AG04449 (cell line): ENCODE data around the gene RELCH.

Experiments used
- CTCF ChIA-PET: fragments of 350-600 bp; formaldehyde crosslinking; extraction: SDS; loops from one replicate; lab custom pipeline; 2021; ENCODE audit warnings: antibody characterized with exemption; lab: Yijun Ruan, JAX
- POLR2A ChIA-PET: fragments of 400-600, 350-600 bp; formaldehyde crosslinking; extraction: SDS; loops from one replicate; lab custom pipeline; 2020; ENCODE audit warnings: antibody characterized with exemption, inconsistent platforms; lab: Yijun Ruan, JAX
- DNase-seq: peaks from one replicate; pipeline ENCODE4 v3.0.0-alpha.2; 2010; ENCODE audit warnings: low read depth, low spot score
- H3K4me3 ChIP-seq: 2 replicates; pipeline ENCODE4 v1.5.1; 2011; ENCODE audit warnings: low read depth, mild to moderate bottlenecking, control low read depth, low read length
- TF ChIP-seq, protein P1 (sequence below): IDR thresholded peaks from one replicate; pipeline ENCODE4 v1.5.1; 2011; ENCODE audit warnings: mild to moderate bottlenecking, moderate library complexity, low read length, control low read depth, inconsistent platforms; ENCODE audit not compliant: insufficient read depth; ENCODE audit errors: missing control alignments

RELCH gene

DNA sequence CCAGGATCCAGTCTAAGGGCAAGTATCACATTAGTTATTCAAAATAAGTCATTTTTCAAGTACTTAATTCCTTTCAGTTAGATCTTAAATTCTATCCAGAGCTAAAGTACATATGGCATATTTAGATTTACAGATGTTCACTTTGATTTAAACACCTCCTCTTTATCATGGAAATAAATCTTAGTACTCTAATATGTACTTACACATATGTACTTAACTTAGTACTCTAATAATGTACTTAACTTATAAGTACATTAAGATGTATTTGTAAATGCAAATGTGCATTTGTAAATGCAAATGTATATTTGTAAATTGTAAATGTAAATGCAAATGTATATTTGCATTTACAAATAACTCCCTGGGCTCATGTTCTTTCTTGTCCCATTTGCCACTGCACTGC, 14.8 kb upstream of the RELCH start:
- POLR2A ChIA-PET: interaction anchor here (0.6 kb wide), 1 partner anchor 123 kb away, joined by 3 read pairs; no protein-coding TSS in a partner anchor
- TF ChIP-seq, protein P1, sequence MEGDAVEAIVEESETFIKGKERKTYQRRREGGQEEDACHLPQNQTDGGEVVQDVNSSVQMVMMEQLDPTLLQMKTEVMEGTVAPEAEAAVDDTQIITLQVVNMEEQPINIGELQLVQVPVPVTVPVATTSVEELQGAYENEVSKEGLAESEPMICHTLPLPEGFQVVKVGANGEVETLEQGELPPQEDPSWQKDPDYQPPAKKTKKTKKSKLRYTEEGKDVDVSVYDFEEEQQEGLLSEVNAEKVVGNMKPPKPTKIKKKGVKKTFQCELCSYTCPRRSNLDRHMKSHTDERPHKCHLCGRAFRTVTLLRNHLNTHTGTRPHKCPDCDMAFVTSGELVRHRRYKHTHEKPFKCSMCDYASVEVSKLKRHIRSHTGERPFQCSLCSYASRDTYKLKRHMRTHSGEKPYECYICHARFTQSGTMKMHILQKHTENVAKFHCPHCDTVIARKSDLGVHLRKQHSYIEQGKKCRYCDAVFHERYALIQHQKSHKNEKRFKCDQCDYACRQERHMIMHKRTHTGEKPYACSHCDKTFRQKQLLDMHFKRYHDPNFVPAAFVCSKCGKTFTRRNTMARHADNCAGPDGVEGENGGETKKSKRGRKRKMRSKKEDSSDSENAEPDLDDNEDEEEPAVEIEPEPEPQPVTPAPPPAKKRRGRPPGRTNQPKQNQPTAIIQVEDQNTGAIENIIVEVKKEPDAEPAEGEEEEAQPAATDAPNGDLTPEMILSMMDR: no peak
- CTCF ChIA-PET: no interaction called here
- DNase-seq: no peak
- no peak overlapping the region for H3K4me3 ChIP-seq

DNA sequence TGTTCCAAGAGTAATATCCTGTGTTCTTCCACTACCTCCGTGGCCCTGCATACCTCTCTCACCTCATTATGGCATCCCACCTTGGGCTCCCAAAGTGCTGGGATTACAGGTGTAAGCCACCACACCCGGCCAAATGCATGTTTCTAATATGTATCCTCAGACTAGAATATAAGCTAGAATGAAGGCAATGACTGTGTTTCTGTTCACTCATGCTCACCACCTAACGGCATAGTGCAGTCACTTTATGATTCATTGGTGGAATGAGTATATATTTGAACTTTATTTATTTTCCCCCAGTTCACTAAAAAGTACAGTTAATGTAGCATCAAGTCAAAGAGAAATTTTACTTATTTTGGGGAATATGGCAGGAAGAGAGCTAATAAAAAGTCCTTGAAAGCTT, 11.5 kb upstream of the RELCH start:
- TF ChIP-seq, protein P1: no peak
- no peak overlapping the region for H3K4me3 ChIP-seq
- DNase-seq: no peak
- ChIA-PET POLR2A (interaction anchor here (1.2 kb wide), 1 partner anchor 11 kb away, joined by 3 read pairs; the partner anchor contains the start of genes PIGN and RELCH), CTCF (interaction anchor here (0.9 to 2.8 kb wide), 4 partner anchors 8 to 411 kb away, joined by 3 to 18 read pairs (median 8); no protein-coding TSS in a partner anchor)

DNA sequence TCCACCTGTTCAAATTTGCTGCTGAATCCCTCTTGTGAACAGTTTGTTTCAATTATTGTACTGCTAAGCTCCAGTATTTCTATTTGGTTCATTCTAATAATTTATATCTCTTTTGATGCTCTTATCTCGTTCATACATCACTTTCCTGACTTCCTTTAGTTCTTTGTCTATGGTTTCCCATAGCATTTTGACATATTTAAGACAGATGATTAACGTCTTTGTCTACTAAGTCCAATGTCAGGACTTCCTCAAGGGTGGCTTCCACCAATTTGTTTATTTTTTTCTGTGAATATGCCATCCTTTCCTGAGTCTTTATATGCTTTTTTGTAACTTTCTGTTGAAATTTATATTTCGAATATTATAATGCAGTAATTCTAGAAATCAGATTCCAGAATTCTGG, 9.8 kb upstream of the RELCH start:
- ChIA-PET CTCF (no interaction called here), POLR2A (interaction anchor here (0.7 kb wide), 1 partner anchor 413 kb away, joined by 3 read pairs; no protein-coding TSS in a partner anchor)
- TF ChIP-seq, protein P1: no peak
- no peak for DNase-seq
- H3K4me3 ChIP-seq: no peak overlapping the region

DNA sequence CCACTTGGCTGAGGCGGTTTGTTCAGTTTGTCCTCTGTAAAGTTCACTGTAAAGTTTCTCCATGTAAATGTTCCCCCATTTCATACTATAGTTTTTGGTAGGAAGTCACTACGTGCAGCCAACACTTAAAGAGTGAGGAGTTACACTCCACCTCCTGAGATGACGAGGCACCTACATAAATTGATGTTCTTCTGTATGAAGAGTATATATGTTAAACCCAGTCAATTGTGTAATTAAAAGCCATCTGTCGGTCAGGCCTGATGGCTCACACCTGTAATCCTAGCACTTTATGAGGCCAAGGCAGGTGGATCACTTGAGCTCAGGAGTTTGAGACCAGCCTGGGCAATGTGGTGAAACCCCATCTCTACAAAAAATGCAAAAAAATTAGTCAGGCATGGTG, 7.8 kb upstream of the RELCH start:
- TF ChIP-seq, protein P1: no peak
- DNase-seq: no peak
- no peak overlapping the region for H3K4me3 ChIP-seq
- CTCF ChIA-PET: interaction anchor here (1.1 to 9.0 kb wide), 3 partner anchors 12 to 406 kb away, joined by 3 to 105 read pairs (median 27); no protein-coding TSS in a partner anchor
- POLR2A ChIA-PET: no interaction called here

- POLR2A ChIA-PET: no interaction called here
- CTCF ChIA-PET: interaction anchor here (1.1 to 9.0 kb wide), 6 partner anchors 8 to 529 kb away, joined by 3 to 111 read pairs (median 22); no protein-coding TSS in a partner anchor
- TF ChIP-seq, protein P1: no peak
- no peak for DNase-seq
- H3K4me3 ChIP-seq: no peak overlapping the region
These were observed 4.8 kb upstream of the RELCH start for GRCh38 chr18:62182220-62182619.

DNA sequence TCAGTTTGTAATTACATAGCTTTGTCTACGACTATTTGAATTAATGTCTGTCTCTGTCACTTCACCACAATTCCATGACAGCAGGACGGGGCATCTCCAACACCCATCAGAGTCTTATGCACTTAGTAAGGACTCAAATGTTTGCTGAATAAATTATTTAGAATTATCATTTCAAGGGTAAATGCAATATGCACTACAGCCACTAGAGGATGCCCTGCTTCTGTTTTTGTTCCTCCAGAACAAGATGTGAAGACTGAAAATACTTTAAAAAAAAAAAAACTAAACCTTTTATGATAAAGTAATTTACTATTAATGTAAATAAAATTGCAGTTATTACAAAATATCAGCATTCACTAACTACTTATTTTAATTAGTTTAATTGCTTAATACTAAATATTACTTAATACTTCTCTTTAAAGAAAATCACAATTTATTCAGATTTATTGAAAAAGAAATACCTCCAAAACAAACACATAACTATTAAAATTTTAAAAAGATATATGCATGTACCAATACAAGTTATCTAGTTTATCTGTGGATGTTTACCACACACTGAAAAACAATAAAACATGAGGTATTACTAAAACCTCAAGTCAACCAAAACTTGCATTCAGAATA, 3.4 kb upstream of the RELCH start:
- ChIA-PET POLR2A (no interaction called here), CTCF (interaction anchor here (0.6 to 9.0 kb wide), 11 partner anchors 9 to 402 kb away, joined by 3 to 111 read pairs (median 5); no protein-coding TSS in a partner anchor)
- no peak for DNase-seq
- H3K4me3 ChIP-seq: no peak overlapping the region
- TF ChIP-seq, protein P1: peak; percentile 54
